IPS-18c (cell line): Measurements from ENCODE around the gene TUT7.
A peak's percentile ranks its signal among the peaks of the same experiment; 100 is the strongest.

Source experiments
- H3K4me3 ChIP-seq: 2 replicates; pipeline ENCODE4 v1.7.0; 2013; ENCODE audit warnings: low read depth, mild to moderate bottlenecking, low read length, moderate library complexity; ENCODE audit not compliant: insufficient read depth
- H3K9me3 ChIP-seq: one replicate; pipeline ENCODE4 v1.6.1; 2013; ENCODE audit warnings: mild to moderate bottlenecking, low read length, moderate library complexity; ENCODE audit not compliant: control insufficient read depth, insufficient read depth

The TUT7 gene

DNA sequence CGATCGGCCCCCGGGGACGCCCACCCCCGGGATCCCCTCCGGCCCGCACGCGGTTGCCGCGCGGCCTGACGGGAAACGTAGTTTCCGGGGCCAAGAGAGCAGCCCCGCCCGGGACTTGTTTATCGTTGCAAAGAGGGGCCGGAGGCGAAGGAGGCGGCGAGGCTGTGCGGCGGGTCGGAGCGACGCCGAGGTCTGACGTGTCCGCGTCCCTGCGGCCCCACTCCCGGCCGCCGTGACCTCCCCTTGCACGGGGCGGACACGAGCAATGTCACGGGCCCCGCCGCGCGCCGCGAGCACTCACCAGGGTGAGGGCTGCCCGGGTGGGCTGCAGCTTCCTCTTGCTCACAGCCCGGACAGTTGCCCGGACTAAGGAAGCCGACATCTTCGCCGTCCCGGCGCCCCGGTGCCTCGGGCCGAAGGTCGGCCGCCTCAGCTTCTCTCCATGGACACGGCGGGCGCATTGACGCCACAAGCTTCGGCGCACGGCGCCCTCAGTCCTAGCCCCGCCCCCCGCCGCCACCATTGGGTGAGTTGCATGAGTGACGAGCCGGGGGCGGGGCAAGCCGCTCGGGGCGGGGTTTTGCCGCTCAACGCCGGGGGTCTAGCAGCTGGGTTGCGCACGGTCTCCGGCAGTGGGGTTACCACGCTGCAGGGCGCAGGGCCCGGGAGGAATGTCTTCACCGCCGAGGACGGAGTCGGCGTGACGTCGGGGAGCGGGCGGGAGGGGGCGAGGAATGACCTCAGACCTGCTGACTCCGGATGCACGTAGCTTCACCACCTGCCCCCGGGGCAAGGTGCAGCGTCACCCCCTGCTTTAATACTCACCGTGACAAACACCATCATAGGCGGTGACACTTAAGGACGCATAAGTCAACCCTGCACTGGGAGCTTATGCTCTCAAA lies 71.9 kb downstream of the TUT7 start, which contains the start of gene ISCA1:
ISCA1 (minus strand) TSS at position 462 of the 902 bp plus-strand sequence; CDS start at position 382, 80 bp downstream.
- H3K9me3 ChIP-seq: no peaks in the 10 kb centered on the region
- H3K4me3 ChIP-seq: peak within 1 kb of the TSS; percentile 97

GRCh38 chr9:86281593-86282076 lies 72.6 kb downstream of the TUT7 start:
- H3K9me3 ChIP-seq: no peaks in the 10 kb centered on the region

DNA sequence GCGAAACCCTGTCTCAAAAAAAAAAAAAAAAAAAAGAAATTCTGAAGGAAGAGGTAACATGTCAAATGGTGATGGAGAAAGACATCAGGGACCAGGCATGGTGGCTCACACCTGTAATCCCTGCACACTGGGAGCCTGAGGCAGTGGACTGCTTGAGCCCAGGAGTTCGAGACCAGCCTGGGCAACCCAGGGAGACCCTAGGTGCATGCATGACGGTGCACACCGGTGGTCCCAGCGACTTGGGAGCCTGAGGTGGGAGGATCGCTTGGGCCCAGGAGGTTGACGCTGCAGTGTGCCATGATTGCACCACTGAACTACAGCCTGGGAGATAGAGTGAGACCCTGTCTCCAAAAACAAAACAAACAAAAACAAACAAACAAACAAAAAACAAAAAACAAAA lies 73.6 kb downstream of the TUT7 start:
- Histone ChIP-seq H3K9me3 (no peaks in the 10 kb centered on the region), H3K4me3 (peak overlapping the region; percentile 15; the same call in 1 of the 2 replicates)

More at GRCh38 chr9:86281593-86282076, 72.6 kb downstream of the TUT7 start:
- H3K4me3 ChIP-seq: peak overlapping the region; percentile 97

DNA sequence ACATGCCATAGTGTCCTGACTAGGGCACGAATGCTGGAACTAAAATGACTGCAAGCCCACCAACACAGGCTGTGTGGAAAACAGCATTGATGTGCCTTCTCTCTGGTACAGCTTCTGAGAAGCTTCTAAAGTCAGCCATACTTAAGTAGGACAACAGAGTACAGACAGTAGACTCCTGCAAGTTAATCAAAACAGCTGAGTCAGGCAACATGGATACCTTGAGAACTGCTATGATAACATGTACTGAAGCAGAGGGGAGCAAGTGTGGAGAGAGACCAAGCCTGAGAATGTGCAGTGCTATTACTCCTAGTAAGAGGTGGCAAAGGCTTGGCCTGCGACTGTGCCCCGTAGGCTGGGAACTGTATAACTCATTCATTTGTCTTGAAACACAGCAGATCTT lies 74.4 kb downstream of the TUT7 start:
- H3K9me3 ChIP-seq: no peaks in the 10 kb centered on the region
- H3K4me3 ChIP-seq: no peak overlapping the region

GRCh38 chr9:86277072-86277471 lies 77.1 kb downstream of the TUT7 start:
- Histone ChIP-seq H3K4me3 (no peak overlapping the region), H3K9me3 (no peaks in the 10 kb centered on the region)

DNA sequence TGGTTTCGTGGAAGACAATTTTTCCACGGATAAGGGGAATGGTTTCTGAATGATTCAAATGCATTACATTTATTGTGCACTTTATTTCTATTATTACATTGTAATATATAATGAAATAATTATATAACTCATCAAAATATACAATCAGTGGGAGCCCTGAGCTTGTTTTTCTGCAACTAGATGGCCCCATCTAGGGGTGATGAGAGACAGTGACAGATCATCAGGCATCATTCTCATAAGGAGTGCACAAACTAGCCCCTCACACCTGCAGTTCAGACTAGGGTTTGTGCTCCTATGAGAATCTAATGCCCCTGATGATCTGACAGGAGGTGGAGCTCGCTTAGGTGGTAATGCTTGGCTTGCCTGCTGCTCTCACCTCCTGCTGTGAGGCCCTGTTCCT lies 78.2 kb downstream of the TUT7 start:
- Histone ChIP-seq H3K4me3 (no peak overlapping the region), H3K9me3 (no peaks in the 10 kb centered on the region)

- Histone ChIP-seq H3K4me3 (no peak overlapping the region), H3K9me3 (no peaks in the 10 kb centered on the region)
Measured at GRCh38 chr9:86274821-86275643, 79.2 kb downstream of the TUT7 start.

DNA sequence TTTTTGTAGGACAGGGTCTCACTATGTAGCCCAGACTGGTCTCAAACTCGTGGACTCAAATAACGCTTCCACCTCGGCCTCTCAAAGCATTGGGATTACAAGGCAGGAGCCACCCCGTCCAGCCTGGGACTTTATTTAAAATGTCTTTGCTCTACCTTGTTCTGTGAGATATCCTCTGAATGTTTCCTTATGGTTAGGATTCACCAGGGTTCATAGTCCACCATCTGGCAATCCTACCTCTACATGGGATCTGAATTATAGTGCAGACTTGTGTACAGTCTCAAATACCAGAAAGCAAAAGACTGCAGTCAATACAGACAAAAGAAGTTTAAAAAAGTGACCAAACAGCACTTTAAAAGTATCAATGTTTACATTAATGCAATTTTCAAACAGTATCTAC lies 82.0 kb downstream of the TUT7 start:
- Histone ChIP-seq H3K4me3 (no peak overlapping the region), H3K9me3 (no peaks in the 10 kb centered on the region)

DNA sequence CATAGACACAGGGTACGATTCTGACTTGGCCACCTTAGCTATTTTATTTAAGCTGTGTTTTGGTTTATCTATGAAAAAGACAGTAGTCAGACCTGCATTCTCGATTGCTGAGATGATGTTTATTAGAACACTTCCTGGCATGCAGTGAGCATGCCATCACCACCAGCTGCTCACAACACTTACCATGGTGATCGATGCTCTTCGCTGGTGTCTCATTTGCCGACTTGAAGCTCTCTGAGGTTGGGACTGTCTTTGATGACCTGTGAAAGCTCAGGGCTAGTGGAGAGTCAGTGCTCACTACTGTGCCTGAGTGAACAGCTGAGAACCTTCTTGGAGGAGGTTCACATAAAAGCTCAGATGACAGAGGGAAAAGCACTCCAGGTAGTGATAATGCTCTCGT lies 90.3 kb downstream of the TUT7 start:
- Histone ChIP-seq H3K4me3 (no peak overlapping the region), H3K9me3 (no peaks in the 10 kb centered on the region)

DNA sequence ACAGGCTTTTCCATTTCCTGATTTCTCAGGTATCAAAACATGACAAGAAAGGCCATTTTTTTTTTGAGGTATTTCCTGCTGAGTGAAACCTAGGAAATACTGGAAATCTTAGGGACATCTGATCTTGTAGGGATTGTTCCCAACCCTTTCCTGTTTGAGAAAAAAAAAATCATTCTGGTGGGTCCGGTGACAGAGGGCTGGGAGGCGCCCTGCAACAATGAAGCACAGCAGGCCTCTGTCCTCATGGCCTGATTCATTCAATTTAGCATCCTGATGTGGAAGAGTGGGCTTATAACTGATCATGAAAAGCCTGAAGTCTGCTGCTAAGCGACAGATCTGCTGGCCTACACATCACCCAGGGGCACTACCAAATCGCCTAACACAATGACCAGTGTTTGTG lies 91.7 kb downstream of the TUT7 start:
- Histone ChIP-seq H3K4me3 (no peak overlapping the region), H3K9me3 (no peaks in the 10 kb centered on the region)

DNA sequence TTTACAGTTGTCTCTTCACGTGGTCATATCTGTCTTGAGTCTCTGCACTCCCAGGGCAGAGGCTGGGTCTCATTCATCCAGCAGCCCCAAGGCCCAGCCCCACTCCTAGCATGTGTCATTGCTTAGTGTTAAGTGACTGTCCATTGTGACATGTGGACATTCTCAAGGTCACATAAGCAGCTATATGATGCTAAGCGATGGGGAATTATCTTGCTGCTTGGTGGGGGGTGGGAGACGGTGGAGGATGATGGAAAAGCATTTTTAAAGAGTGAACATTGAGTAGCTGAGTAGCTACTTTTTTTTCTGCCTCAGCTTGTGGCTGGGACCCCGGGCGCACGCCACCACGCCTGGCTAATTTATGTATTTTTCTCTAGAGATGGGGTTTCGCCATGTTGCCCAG lies 94.7 kb downstream of the TUT7 start, which contains the start of gene C9orf153:
C9orf153 (minus strand) TSS at position 101 of the 400 bp plus-strand sequence. CDS start 30,054 bp downstream, outside the sequence.
- Histone ChIP-seq H3K9me3 (no peaks in the 10 kb centered on the region), H3K4me3 (no peak within 1 kb of the TSS)

DNA sequence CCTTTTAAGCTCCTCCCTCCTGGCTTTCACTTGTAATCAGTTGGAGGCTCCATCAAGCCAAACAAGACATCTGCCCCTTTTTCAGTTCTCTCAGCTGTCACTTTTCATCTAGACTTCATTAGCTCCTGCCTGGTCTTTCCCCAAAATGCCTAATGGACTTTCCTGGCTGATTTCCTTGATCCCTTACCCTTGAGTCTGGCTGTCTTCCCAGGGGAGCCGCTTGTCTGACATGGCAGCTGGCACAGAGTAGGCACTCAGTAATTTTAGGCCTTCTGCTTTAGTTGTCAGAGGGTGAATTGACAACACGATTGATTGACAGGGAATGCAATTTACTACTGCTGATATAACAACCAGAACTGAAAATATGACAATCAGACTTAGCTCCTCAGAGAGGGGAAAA lies 96.8 kb downstream of the TUT7 start:
- H3K4me3 ChIP-seq: no peak overlapping the region

DNA sequence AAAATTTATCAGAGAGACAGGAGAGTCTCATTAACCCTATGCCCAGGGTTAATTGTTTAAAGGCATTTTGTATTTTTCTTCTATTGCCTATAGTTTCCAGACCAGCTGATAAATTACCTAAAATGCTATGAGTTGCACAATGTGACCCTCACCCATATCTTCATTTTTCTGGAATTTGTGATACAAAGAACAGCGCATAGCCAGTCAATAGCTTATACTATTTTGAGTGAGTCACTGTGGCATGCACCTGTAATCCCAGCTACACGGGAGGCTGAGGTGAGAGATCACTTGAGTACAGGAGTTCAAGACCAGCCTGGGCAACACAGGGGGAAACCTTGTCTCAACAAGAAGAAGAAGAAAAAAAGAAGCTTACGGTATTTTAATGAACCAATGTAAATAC lies 97.6 kb downstream of the TUT7 start:
- Histone ChIP-seq H3K4me3 (no peak overlapping the region), H3K9me3 (no peaks in the 10 kb centered on the region)

More for the DNA sequence above, 96.8 kb downstream of the TUT7 start:
- H3K9me3 ChIP-seq: no peaks in the 10 kb centered on the region

DNA sequence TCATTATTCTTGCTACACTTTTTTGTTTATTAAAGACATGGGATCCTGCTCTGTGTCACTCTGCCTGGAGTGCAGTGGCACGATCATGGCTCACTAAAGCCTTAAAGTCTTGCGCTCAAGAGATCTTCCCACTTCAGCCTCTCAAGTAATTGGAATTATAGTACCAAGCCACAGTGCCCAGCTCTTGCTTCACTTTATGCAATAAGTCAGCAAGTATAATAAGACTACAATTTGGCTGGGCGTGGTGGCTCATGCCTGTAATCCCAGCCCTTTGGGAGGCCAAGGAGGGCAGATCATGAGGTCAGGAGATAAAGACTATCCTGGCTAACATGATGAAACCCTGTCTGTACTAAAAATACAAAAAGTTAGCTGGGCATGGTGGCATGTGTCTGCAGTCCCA lies 100.6 kb downstream of the TUT7 start:
- Histone ChIP-seq H3K9me3 (no peaks in the 10 kb centered on the region), H3K4me3 (no peak overlapping the region)

GRCh38 chr9:86252870-86253269 lies 101.3 kb downstream of the TUT7 start:
- Histone ChIP-seq H3K4me3 (no peak overlapping the region), H3K9me3 (no peaks in the 10 kb centered on the region)

- Histone ChIP-seq H3K4me3 (no peak overlapping the region), H3K9me3 (no peaks in the 10 kb centered on the region)
Measured at GRCh38 chr9:86250123-86250522, 104.1 kb downstream of the TUT7 start.

GRCh38 chr9:86248746-86249145 lies 105.5 kb downstream of the TUT7 start:
- Histone ChIP-seq H3K4me3 (no peak overlapping the region), H3K9me3 (no peaks in the 10 kb centered on the region)

GRCh38 chr9:86246752-86247161 lies 107.5 kb downstream of the TUT7 start:
- no peak overlapping the region for H3K4me3 ChIP-seq
- no peaks in the 10 kb centered on the region for H3K9me3 ChIP-seq
